GM20431 (cell line): ENCODE data around the gene PGGHG.
"Not testable (repeated sequence)": the region's sequence is repeated elsewhere in the genome, so short reads cannot be mapped to it uniquely, and the experiment has no call there.

Experiments used
- in situ Hi-C: fragments of 300-500 bp; cut with MseI, MboI; formaldehyde crosslinking; loops from one replicate; pipeline ENCODE4 v1.15.0; 2020; ENCODE audit warnings: low sequenced_read_pairs; ENCODE audit not compliant: unreplicated experiment

Gene PGGHG

DNA sequence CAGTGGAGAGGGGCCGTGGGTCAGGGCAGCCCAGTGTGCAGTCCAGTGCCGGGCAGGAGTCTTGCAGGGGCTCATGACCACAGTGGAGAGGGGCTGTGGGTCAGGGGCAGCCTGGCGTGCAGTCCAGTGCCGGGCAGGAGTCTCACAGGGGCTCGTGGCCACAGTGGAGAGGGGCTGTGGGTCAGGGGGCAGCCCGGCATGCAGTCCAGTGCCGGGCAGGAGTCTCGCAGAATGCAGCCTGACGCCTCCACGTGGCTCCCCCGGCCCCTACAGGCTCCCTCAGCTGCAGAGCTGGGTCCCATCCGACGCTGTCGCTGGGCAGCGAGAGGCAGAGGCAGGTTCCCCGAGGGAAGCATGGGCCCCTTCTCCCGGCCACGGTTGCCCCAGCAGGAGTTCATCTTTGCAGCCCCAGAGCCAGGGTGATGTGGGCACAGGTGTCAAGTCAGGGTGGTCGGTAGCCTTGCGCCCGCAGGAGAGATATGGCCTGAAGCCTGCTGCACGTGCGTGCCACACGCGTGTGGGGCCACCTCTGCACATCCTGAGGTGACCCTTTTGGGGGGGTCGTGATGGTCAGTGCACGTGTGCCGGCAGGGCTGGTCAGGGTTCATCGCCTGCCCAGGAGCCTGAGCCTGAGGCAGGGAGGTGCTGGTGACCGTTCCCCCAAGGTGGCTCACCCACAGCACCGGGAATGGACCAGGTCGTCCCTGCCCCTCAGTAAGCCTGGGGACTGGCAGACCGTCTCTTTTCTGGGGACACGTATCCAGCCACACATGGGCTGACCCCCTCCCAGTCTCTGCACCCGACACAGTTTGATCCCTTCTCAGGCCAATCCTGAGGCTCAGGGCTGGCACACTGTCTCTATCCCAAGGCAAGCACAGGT is 7.5 kb downstream of the PGGHG start:
- in situ Hi-C loops, result no loop called here

DNA sequence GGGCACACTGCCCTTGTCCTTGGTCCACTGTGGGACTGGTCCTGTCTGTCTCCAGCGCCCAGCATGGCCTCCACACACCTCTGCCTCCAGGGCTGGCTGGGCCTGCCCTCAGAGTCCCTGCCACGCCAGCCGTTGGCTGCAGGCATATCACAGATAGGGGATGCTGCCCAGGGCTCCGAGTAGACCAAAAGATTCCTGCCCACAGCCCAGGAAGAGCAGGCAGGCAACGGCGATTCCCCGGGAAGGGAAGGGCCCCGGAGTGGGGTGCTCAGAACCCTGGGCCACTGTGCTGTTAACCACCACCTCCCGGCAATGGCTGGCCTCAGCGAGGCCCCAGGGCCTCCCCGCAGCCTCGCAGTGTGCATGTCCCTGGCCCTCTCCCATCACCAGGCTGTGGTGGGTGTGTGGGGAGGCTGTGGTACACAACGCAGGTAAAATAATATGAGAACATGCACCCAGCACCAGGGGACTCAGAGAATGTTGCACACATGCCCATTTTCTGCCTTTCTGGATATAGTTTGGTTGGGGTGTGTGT is 8.2 kb downstream of the PGGHG start:
- in situ Hi-C loops, result no loop called here

DNA sequence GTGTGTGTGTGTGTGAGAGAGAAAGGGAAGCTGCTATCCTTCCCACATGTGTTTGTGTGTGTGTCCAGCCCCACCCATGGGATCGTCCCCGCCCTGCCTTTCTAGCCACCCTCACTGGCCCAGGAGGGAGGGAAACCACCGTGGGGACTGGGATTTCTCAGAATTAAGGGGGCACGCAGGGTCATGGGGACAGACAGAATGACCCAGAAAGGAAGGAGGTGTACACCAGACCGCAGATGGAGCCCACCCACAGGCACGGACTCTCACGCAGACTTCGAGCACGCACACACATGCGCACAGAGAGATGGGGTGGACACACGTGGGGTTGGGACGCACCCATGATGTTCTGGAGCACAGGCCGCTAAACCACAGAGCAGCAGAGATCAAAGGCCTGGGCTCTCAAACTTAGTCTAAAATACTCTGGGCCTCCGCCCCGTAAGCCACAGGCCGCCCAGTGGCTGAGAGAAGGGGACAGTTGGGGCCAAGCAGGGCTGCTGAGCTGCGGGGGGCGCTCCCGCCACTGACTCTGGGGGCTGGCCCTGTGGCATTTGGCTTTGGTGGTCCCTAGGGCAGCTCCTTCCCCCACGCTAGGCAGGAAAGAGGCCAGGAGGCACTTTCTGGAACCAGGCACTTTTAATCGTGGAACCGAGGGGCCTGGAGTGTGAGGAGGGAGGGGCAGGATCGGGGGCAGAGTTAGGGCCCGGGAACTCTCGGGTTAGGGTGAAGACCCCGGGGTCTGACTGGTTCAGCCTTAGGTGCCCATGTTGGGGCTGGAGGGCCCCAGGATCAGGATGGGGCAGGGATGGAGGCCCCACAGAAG is 8.9 kb downstream of the PGGHG start:
- in situ Hi-C loops, result no loop called here

DNA sequence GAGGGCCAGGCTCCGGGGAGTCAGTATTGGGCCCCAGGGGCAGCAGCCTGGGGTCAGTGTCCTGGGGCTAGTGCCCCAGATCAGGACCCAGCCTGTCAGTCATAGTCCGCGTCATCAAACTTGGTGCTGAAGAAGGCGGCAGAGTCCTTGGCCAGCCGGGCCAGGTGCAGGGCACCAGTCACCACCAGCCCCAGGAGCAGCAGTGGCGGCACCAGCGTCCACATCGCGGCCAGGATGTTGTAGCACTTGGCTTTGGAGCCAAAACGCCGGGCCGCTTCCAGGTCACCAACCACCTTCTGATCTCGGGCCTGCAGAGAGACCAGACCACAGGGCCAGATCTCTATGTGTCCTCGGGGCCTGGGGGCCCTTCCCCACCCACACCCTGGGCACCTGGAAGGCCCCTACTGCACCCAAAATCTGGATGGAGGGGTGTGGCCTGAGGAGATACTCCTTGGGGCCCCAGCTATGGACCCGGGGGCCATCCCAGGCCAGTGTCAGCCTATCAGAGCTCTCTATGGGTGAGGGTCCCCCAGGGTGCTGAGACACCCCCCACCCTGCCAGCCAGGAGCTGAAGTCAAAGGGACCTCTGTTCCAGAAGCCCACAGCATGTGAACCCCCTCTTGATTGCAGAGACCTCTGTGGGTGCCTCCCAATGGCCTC is 9.6 kb downstream of the PGGHG start:
- in situ Hi-C loops, result no loop called here

DNA sequence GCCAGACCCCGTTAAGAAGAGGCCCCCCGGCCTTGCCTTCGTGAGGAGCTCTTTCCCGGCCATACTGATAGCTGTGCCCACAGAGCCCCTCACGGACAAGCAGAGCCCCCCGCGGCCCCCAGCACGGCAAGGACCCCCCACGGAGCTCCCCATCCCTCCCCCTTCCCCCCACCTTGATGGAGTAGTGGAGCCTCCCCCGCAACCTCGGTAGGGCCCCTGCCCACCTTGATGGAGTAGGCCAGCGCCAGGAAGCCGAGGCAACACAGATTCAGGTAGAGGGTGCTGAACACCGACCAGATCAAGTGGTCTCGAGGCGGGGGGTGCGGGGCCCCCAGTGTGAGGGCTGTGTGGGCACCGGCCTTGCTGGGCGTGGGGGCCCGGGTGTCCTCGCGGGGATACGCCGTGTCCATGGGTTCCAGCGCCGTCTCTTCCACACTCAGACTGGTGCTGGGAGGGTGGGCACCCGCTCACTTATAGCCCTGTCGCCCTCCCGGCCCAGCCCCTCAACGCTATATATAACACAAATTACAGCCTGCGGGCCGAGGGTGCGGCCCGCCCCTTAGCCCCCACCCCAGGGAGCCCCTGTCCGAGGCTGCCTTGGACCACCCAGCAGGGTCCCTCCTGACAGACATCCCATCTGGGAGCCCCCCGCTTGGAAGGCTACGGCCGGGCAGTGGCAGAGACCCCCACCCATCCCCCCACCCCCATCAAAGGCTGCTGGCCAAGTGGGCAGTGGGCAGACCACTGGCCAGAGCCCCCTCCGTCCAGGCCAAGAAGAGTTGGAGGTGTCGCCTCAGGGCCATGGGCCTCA is 10.4 kb downstream of the PGGHG start, which contains the start of gene IFITM5:
TSS of gene IFITM5 (minus strand) at position 446 of the 811 bp plus-strand sequence. CDS start at position 410, 36 bp downstream.
- in situ Hi-C loops, result no loop called here

DNA sequence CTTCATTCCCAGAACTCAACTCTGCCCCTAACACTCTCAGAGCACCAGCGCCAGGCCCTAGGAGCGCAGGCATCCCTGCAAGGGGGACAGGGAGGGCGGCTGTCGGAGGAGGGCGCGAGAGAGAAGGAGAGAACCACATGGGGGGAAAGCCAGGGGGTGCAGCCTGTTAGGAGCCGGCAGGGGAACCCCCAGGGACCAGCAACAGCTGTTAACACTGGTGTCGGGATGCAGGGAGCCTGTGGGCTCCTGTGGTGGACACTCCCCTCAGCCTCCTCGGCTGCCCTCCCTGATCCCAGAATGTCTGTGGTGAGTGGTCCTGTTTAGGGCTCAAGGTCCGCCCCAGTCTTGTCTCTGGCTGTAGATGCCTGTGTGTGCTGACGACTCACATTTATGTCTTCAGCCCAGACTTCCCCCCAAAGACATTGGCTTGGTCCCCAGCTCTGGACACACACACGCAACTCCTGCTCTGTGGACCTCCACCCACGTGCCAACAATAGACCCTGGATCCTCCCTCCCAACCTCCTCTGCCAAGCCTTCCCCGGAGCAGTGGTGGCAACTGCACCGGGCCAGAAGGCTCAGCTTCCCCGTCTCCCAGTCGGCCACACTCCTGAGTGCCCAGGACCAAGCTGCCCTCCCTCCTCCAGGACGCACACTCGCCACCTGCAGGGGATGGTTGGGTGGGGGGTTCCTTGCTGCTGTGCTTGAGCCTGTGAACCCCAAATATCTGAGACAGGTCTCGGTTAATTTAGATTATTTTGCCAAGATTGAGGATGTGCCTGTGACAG is 11.2 kb downstream of the PGGHG start:
- in situ Hi-C loops, result no loop called here

DNA sequence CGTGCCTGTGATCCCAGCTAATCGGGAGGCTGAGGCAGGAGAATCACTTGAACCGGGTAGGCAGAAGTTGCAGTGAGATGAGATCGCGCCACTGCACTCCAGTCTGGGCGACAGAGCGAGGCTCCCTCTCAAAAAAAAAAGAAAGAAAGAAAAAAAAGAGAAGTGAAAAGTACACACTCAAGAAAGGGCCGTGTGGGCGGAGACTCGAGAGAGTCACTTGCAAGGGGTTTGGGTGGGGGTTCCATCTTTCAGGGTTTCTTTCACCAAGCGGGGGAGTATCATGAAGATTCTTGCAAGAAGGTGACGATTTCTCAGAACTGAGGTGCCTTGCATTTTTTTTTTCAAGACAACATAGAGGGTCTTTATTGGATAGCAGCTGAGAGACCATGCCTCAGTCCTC is 14.4 kb downstream of the PGGHG start:
- in situ Hi-C loops, result no loop called here

DNA sequence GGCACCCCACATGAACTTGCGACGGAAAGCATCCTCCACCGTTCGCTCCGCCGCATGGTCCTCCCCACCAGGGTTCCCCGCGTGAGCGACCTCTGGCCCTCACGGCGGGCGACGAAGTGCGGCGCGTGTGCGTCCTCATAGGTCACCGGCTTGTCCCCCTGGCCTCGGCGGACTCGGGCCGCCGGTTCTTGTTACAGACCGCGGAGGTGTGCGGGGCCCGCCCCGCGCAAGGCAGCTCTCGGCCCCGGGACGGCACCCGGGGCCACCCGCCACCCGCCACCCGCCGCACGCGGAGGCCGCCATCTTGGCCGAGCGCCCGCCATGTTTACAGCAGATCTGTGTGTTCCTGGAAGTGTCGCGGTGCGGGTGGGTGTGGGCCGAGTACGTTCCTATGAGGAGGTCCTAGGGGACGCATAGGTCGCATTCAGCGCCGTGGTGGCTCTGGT is 15.2 kb downstream of the PGGHG start:
- in situ Hi-C loops, result no loop called here

DNA sequence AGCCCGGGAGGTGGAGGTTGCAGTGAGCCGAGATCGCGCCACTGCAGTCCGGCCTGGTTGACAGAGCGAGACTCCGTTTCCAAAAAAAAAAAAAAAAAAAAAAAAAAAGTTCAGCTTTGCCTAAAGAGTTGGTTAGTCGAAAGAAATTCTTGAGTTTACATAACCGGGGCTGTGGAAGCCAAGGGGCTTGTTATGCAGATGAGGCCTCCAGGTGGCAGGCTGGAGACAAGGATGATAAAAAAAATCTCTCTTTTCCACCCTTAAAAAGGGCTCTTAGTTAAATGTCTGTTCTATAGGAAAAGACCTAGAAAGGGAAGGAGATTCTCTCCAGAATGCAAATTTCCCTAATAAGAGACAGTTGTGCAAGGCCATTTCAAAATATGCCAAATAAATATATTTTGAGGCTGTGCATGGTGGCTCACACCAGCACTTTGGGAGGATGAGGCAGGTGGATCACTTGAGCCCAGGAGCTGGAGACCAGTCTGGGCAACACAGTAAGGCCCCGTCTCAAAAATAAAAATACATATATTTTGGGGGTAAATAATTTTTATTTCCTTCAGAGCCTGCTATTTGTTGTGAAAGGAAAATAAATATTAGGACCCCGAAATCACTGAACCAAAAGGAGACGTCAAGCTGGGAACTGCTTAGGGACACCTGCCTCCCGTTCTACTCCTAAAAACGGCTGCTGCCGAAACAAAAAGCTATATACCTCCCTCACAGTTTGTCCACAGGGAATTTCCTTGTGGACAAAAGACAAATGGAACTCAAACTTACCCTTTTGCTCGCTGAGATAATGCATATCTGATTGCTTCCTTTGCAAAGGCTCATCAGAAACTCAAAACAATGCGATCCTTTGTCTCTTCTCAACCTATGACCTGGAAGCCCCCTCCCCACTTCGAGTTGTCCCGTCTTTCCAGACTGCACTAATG is 16.3 kb downstream of the PGGHG start:
- in situ Hi-C loops, result no loop called here

DNA sequence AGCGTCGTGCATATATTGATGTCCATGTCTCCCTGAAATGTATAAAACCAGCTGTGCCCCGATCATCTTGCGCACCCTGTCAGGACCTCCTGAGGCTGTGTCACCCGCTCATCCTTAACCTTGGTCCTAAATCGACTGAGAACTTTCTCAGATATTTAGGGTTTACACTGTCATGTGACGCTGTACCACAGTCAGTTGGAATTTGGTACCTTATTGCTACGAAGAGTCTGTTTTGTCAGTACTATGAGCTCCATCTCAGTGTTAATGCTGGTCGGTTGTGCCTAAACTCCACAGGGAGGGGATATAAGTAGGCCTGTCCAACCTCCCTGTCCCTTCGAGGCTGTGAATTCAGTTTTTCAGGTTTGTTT is 16.9 kb downstream of the PGGHG start:
- in situ Hi-C loops, result no loop called here

DNA sequence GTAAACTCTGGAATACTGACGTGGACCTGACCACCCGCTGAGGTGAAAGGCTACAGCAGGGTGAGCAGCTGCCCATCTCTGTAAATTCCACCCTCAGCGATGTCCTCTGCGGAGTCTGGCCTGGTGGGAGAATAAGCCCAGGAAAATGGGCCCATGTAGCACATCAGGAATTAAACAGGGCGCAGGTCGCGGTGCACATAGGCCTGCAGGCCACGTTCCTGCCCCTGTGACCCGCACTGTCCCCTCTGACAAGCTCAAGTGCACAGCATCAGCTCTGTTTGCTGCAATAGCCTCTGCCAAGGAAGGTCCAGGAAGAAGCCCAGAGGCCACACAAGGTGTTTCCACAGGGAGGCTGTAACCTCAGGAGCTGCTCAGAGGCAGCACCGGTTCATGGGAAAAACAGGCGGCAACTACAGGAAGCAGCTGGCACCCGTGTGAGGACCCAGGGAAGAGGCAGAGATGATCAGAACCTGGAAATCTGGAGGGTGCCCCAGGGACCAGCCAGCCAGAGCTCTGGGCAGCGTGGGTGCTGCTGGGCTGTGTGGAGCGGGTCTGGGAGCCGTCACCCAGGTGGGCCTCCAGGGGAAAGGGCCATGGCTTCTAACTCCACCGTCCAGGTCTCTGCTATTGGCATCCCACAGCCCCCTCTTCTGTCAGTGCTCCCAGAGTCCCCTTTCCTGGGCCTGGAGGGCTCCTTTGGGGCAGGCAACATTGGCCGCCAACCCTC is 17.9 kb downstream of the PGGHG start:
- in situ Hi-C loops, result no loop called here

DNA sequence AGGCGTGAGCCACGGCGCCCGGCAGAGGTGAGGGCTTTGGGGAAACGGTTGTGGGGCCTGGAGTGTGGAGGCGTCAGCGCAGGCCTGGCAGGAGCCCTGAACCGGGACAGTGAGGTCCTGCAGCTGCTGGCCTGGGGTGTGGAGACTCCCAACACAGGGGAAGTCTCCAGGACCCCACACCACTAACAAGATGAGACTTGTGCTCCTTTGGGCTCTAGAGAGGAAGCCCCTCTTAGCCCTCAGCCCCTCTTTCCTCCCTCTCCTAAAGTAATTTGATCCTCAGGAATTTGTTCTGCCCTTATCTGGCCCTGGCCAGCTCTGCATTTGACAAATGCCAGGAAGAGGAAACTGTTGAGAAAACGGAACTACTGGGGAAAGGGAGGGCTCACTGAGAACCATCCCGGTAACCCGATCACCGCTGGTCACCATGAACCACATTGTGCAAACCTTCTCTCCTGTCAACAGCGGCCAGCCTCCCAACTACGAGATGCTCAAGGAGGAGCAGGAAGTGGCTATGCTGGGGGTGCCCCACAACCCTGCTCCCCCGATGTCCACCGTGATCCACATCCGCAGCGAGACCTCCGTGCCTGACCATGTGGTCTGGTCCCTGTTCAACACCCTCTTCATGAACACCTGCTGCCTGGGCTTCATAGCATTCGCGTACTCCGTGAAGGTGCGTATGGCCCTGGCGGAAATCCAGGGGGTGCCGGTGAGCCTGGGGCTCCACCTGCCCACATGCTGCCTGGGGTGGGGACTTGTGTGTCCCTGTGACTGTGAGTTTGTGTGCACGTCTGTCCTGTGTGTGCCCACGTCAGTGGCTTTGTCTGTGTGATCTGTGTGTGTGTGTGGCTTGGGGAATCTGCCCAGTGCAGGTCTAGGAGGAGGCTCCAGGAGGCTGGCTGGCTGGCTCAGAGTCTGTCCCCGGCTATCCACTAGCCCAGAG is 19.1 kb downstream of the PGGHG start, which contains the start of gene IFITM2:
TSS of gene IFITM2 (plus strand) at position 51 of the 943 bp plus-strand sequence. CDS start at position 428, 377 bp downstream.
- in situ Hi-C loops, result not testable (repeated sequence)

DNA sequence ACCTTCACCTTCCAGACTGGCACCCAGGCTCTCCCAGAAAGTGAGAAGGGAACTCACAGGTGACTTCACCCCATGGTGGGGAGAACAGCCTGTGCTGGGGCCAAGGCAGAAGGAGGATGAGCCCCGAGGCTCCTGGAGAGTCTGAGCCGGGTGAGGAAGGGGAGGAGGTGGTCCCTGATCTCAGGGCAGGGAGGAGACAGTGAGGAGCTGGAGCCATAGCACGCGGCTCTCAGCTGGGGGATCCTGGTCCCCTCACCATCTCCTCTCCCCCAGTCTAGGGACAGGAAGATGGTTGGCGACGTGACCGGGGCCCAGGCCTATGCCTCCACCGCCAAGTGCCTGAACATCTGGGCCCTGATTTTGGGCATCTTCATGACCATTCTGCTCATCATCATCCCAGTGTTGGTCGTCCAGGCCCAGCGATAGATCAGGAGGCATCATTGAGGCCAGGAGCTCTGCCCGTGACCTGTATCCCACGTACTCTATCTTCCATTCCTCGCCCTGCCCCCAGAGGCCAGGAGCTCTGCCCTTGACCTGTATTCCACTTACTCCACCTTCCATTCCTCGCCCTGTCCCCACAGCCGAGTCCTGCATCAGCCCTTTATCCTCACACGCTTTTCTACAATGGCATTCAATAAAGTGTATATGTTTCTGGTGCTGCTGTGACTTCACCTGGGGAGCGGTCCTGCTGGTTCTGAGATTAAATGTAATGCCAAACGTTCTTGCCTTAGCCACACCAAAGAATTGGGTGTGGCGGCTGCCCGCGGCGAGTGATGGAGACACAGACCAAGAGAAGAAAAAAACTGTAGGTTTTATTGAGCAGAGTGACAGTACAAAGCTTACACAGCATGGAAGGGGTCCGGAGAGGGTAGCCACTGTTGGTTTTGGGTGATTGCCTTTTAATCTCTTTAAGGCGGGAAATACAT is 20.1 kb downstream of the PGGHG start:
- in situ Hi-C loops, result not testable (repeated sequence)

DNA sequence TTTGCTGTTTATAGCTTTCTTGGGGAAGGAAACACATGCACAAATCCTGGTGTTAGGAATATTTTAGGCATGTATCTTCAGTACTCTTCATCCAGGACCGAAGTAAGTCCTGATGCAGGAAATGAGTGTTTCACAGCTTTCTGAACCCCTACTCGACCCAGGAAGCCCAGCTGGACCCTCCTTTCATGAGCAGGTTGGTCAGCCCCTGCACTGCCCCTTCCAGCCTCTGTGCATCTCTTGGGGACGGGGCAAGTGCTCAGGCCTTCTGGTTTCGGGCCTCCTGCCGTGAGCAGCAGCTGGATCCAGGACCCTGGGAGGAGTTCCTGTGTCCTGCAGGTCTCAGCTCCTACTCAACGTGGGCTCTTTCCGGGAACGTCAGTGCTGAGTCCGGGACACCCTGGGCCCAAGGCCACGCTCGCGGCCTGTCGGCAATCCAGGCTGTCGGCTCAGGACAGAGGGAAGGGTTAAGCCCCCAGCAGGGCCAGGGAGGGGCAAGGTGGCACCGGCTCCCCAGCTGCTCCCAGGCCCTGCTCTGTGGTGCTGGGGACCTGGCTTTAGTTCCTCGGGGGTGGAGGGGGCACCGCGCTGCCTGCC is 21.1 kb downstream of the PGGHG start:
- in situ Hi-C loops, result not testable (repeated sequence)
